Measurements from ENCODE around the gene RHEBL1.

RHEBL1 gene

GRCh38 chr12:49037947-49038237 lies 31.9 kb downstream of the RHEBL1 start:
- Histone ChIP-seq H2AFZ (ENCODE audit: low read length) (no peak overlapping the region), H3K4me1 (ENCODE audit: low read length) (no peaks in the 10 kb centered on the region), H3K4me2 (ENCODE audit: low read depth, low read length) (no peak overlapping the region), H3K27me3 (replicated peaks; ENCODE audit: insufficient read depth, low read length) (no peaks in the 10 kb centered on the region), H3K79me2 (ENCODE audit: low read length) (no peaks in the 10 kb centered on the region), H3K4me3 (ENCODE audit: low read length) (no peak overlapping the region), H3K27ac (ENCODE audit: low read length) (no peak overlapping the region), H3K9me2 (replicated peaks; ENCODE audit: insufficient read depth, low read length) (no peaks in the 10 kb centered on the region), H3F3A (ENCODE audit: insufficient read depth, low read length) (no peaks in the 10 kb centered on the region), H3K9ac (ENCODE audit: low read length) (no peak overlapping the region), H3K9me3 (replicated peaks; ENCODE audit: insufficient read depth, low read length) (no peaks in the 10 kb centered on the region), H3K36me3 (replicated peaks; ENCODE audit: insufficient read depth, low read length) (no peaks in the 10 kb centered on the region; the same call in 1 of the 2 replicates), H4K20me1 (ENCODE audit: insufficient read depth, low read length) (no peaks in the 10 kb centered on the region)
- DNase-seq = no peak
- TF ChIP-seq CTCF (IDR thresholded peaks at IDR 0.05; ENCODE audit: low read length) = no peak
- TF ChIP-seq EZH2phosphoT487 (IDR thresholded peaks at IDR 0.05; ENCODE audit: low read length) = no peak
- no peak for TF ChIP-seq EZH2 (optimal IDR thresholded peaks at IDR 0.05; ENCODE audit: low read depth, low read length)

GRCh38 chr12:49037111-49037946 lies 32.5 kb downstream of the RHEBL1 start:
- no peak overlapping the region for H3K4me3 ChIP-seq (ENCODE audit: low read length)
- no peaks in the 10 kb centered on the region for H4K20me1 ChIP-seq (ENCODE audit: insufficient read depth, low read length)
- H3K4me1 ChIP-seq (ENCODE audit: low read length) = no peaks in the 10 kb centered on the region
- no peak overlapping the region for H2AFZ ChIP-seq (ENCODE audit: low read length)
- H3K36me3 ChIP-seq (replicated peaks; ENCODE audit: insufficient read depth, low read length) = no peaks in the 10 kb centered on the region; the same call in 1 of the 2 replicates
- H3K79me2 ChIP-seq (ENCODE audit: low read length) = no peaks in the 10 kb centered on the region
- no peak overlapping the region for H3K27ac ChIP-seq (ENCODE audit: low read length)
- TF ChIP-seq EZH2phosphoT487 (IDR thresholded peaks at IDR 0.05; ENCODE audit: low read length) (no peak), CTCF (IDR thresholded peaks at IDR 0.05; ENCODE audit: low read length) (no peak), EZH2 (optimal IDR thresholded peaks at IDR 0.05; ENCODE audit: low read depth, low read length) (no peak)
- H3K9ac ChIP-seq (ENCODE audit: low read length) = no peak overlapping the region
- H3K9me2 ChIP-seq (replicated peaks; ENCODE audit: insufficient read depth, low read length) = no peaks in the 10 kb centered on the region
- H3K27me3 ChIP-seq (replicated peaks; ENCODE audit: insufficient read depth, low read length) = no peaks in the 10 kb centered on the region
- H3K4me2 ChIP-seq (ENCODE audit: low read depth, low read length) = no peak overlapping the region
- no peak for DNase-seq
- no peaks in the 10 kb centered on the region for H3F3A ChIP-seq (ENCODE audit: insufficient read depth, low read length)
- no peaks in the 10 kb centered on the region for H3K9me3 ChIP-seq (replicated peaks; ENCODE audit: insufficient read depth, low read length)

GRCh38 chr12:49036029-49036428 lies 33.8 kb downstream of the RHEBL1 start:
- Histone ChIP-seq H3K27me3 (replicated peaks; ENCODE audit: insufficient read depth, low read length) (no peaks in the 10 kb centered on the region), H3K9me3 (replicated peaks; ENCODE audit: insufficient read depth, low read length) (no peaks in the 10 kb centered on the region), H3F3A (ENCODE audit: insufficient read depth, low read length) (no peaks in the 10 kb centered on the region), H3K27ac (ENCODE audit: low read length) (no peak overlapping the region), H2AFZ (ENCODE audit: low read length) (no peak overlapping the region), H3K4me1 (ENCODE audit: low read length) (no peaks in the 10 kb centered on the region), H3K36me3 (replicated peaks; ENCODE audit: insufficient read depth, low read length) (no peaks in the 10 kb centered on the region; the same call in 1 of the 2 replicates), H3K9me2 (replicated peaks; ENCODE audit: insufficient read depth, low read length) (no peaks in the 10 kb centered on the region), H3K9ac (ENCODE audit: low read length) (no peak overlapping the region), H3K4me3 (ENCODE audit: low read length) (no peak overlapping the region), H4K20me1 (ENCODE audit: insufficient read depth, low read length) (no peaks in the 10 kb centered on the region), H3K79me2 (ENCODE audit: low read length) (no peaks in the 10 kb centered on the region), H3K4me2 (ENCODE audit: low read depth, low read length) (no peak overlapping the region)
- DNase-seq = no peak
- TF ChIP-seq CTCF (IDR thresholded peaks at IDR 0.05; ENCODE audit: low read length) = no peak
- TF ChIP-seq EZH2 (optimal IDR thresholded peaks at IDR 0.05; ENCODE audit: low read depth, low read length) = no peak
- TF ChIP-seq EZH2phosphoT487 (IDR thresholded peaks at IDR 0.05; ENCODE audit: low read length) = no peak
